Astrocyte (in vitro differentiated cells and primary cell): Measurements from ENCODE around the gene CORIN.

Experiments
- EZH2 ChIP-seq: IDR thresholded peaks from 2 replicates; pipeline ENCODE4 v1.6.1; 2012; ENCODE audit warnings: mild to moderate bottlenecking, low read length, inconsistent platforms; ENCODE audit not compliant: insufficient read depth
- TF ChIP-seq, protein P1 (sequence below): IDR thresholded peaks from 2 replicates; pipeline ENCODE4 v1.5.1; 2011; ENCODE audit warnings: low read depth, mild to moderate bottlenecking, inconsistent platforms, low read length, moderate library complexity; ENCODE audit not compliant: insufficient read depth

DNA sequence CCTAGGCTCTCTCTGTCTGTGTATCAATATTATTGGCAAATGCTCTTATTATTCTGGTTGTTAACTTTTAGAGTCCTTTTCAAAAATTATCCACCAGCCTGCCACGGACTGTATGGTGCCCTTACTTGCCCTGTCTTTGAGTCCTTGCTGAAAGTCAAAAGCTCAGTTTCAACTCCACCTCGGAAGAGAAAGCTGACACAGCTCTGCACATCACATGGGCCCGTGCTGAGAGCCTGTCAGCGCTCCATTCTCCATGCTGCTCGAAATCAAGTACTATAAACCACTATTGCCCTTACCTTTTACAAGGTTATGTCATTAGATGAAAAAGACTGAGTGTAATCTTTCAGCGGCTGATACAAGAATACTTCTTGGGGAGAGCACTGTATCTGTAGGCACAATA lies 141.0 kb downstream of the CORIN start:
- TF ChIP-seq, protein P1, sequence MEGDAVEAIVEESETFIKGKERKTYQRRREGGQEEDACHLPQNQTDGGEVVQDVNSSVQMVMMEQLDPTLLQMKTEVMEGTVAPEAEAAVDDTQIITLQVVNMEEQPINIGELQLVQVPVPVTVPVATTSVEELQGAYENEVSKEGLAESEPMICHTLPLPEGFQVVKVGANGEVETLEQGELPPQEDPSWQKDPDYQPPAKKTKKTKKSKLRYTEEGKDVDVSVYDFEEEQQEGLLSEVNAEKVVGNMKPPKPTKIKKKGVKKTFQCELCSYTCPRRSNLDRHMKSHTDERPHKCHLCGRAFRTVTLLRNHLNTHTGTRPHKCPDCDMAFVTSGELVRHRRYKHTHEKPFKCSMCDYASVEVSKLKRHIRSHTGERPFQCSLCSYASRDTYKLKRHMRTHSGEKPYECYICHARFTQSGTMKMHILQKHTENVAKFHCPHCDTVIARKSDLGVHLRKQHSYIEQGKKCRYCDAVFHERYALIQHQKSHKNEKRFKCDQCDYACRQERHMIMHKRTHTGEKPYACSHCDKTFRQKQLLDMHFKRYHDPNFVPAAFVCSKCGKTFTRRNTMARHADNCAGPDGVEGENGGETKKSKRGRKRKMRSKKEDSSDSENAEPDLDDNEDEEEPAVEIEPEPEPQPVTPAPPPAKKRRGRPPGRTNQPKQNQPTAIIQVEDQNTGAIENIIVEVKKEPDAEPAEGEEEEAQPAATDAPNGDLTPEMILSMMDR = no peak
- no peak for TF ChIP-seq EZH2
